T-helper 9 cell (primary cell): ENCODE measurements around the gene DCHS1.

Experiments used
- DNase-seq: peaks from one replicate; pipeline ENCODE4 v3.0.0-alpha.2; 2020

DCHS1 gene

DNA sequence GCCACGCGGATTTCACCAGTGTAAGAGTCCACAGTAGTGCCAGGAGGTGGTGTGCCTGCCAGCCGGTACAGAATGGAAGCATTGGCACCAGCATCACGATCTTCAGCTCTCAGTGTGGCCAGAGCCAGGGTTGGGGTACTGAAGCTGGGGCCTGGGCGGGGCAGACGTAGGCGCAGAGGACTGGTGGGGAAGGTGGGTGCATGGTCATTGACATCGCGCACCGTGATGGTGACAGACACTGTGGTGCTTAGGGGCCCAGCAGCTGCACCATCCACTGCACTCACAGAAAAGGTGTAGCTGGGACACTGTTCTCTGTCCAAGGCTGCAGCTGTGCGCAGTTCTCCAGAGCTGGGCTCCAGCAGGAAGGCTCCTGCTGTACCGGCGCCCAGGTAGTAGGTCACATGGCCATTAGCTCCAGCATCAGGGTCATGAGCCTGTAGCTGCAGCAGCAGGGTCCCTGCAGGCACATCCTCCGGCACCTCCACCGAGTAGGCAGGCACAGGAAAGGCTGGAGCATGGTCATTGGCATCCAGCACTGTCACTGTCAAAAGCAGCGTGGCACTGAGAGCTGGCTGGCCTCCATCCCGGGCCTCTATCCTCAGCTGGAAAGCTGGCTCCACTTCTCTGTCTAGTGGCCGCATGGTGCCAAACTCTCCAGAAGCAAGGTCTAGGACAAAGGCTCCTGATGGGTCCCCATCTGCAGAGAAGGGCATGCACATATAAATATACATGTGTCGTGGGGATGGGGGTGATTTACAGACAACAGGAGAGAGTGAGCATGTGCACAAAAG, 28.4 kb downstream of the DCHS1 start:
- DNase-seq = no peak

DNA sequence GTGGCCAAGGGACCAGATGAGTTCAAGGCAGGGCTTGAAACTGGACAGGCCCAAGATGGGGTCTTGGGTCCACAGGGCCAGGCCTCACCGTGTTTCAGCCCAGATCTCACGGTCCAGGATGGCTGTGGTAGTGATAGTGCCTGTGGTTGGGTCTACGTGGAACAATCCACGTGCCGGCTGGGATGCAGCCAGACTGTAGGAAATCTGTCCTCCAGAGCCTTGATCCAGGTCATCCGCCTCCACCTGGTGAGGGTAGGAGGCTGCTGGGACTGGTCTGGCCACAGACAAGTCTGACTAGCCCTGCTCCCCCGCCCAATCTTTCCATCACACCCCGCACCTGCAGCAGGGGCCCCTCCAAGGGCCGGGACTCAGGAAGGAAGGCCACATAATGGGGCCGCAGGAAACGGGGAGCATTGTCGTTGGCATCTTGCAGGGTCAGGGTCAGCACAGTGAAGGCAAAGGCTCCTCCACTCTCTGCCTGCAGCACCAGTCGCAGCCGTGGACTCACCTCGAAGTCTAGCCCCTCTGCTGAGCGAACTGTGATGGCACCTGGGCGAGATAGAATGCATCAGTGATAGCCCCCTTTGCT, 29.7 kb downstream of the DCHS1 start:
- no peak for DNase-seq

DNA sequence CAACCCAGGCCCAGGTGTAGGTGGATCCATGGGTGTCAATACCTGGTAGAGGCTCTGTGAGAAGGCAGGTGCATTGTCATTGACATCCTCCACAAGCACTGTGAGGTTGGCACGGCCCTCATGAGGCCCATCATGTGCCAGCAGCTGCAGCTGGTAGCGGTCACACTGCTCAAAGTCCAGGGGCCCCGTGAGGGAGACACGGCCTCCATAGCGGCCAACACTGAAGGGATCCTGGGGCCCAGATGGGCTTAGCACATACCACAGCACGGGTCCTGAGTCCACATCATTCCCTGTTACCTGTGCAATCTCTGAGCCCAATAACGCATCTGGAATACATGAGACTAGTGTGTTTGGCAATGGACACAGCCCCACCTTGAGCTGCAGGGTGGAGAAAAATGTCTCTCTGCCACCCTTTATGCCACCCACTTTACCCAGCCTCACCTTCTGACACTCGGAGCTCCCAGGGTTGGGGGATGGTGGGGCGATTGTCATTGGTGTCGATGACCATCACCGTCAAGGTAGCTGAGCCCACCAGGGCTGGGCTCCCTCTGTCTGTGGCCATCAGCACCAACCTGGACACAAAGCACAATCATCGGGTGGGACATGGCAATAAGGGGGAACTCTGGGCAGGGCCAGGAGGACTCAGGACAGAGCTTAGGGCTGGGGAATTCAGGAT, 30.3 kb downstream of the DCHS1 start:
- no peak for DNase-seq

DNA sequence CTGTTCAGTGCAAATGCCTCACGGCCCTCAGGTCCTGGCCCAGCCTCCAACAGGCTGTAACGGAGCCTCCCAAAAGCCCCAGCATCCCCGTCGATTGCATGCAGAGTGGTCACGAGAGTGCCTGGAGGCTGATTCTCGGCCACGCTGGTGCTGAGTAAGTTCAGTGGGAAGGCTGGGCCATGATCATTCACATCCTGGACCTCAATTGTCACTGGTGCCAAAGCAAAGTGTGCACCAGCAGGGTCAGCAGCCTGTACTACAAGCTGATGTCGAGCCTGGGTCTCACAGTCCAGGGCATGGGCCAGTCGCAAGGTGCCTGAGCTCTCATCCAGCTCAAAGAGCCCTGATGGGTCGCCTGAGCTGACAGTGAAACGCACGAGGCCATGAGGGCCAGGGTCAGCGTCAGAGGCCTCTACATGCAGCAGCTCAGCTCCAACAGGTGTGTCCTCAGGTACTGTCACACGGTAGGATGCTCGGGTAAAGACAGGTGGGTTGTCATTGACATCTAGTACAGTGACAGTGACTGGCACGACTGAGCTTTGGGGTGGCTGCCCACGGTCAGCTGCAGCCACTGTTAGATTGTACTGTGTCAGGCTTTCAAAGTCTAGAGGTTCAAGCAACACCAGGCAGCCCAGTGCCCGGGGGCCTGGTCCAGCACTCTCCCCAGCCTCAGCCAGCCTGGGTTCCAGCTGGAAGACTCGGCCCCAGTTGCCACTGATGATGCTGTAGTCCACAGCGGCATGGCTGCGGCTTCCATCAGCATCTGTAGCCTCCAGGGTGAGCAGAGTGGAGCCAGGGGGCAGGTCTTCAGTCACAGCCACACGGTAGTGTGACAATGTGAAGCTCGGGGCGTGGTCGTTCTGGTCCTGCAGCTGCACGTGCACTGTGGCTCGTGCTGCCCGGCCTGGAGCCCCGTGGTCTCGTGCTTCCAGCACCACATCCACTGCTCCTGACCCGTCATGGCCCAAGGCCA, 31.9 kb downstream of the DCHS1 start:
- no peak for DNase-seq

- DNase-seq = no peak
These were observed 33.1 kb downstream of the DCHS1 start for GRCh38 chr11:6622261-6623171.

DNA sequence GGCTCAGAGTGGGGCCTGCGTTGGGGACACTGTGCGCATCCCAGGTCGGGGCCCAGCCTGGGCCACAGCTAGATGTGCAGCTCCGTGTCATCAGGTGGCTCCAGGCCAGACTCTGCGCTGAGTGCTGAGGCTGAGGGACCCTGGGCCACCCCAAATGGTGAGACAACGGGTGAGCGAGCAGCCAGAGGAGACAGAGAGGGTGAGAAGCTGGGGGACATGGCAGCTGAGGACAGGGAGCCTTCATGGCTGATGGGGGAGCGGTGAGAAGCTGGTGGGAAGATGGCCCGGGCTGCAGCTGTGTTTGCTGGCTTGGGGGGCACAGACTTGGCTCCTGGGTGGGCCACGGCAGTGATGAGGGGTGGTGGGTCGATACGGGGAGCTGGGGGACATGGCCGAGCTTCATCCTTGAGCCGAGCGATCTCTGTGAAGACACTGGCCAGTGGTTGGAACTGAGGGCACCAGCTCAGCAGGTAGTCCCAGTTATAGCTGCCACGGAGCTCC, 33.8 kb downstream of the DCHS1 start:
- no peak for DNase-seq

DNA sequence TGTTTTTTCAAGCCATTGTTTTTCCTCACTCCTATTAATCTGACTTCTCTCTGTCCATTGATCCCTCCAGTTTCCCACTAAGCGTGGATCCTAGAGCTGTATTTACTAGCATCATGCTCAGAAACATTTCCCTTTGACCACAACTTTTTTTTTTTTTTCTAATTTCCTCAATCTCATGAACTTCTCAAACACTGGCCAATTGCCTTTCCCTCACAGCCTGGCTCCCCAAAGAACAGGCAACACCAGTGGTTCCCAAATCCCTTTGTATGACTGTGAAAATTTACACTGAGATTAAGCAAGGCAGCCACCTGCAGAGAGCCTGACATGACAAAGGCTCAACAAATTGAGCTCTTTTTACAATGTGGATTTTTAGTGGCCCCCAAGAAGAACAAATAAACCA, 35.0 kb downstream of the DCHS1 start:
- DNase-seq = no peak

DNA sequence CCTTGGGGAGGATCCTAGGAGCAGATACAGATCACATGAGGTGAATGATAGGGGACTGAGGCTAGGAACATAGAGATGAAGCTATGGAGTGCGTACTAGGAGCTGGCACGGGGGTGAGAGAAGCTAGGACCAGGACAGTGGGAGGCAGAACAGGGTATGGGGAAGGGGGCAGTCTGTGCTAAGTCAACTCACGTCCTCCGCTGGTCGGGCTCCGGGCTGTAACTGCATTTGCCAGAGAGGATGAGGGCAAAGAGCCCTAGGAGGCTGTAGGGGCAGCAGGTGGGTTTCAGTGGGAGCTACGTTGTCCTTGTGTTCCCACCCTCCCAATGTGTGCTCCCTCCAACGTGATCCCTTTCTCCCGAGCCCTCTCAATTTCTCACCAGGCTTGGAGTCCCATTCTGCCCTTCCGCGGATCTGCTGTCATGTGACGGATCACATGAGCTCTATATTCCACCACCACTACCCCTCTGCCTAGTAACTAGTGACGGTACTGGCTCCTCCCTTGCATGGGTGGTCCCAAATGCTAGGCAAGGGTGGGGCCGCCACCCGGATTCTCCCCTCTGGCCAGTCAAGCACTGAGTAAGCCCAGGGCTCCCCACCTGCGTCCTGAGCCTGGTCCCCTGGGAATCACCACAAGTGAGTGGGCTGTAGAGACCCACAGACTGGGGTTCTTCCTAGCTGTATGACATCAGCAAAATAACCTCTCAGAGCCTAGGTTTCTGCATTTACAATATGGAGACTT, 36.4 kb downstream of the DCHS1 start, which contains the start of gene TPP1:
TPP1 (minus strand) TSS at position 419 of the 742 bp plus-strand sequence; CDS start at position 397, 22 bp downstream.
- DNase-seq = peak; percentile 80

DNA sequence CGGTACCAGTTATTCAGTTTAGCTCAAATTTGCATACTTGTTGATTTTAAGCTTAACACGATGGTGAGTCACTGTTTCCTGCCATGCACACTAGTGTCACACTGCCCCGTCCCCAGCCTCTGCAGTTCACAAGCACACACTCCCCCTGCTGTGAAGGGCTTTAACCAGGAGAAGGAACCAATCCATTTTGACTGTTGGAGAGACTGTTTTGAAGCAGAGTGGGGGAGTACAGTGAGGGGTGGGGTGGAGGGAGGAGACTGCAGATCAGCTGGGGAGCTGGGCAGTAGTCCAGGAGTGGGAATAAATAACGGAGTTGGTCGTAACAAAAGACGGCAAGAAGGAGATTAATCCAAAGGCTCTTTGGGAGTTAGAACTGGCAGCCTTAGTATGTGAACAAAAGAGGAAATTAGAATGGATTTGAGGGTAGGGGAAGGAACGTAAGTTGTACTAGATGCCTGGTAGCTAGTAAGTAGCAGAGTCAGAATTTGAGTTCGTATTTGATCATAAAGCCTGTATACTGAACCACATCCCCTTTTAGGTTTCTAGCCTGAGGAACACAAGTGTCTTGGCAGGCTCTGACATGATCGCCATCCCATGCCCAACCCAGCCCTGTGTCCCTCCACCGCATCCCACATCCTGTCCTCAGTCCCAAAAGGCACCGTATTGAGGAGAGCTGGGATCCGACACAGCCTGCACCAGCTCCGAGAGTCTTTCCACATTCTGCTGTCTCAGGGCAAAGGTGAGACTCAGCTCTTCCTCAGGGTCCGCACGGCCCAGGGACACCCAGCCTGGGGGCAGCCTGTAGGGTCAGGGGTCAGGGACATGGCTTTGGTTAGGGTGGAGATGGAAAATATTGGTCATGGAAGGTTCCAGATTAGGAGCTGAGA, 37.2 kb downstream of the DCHS1 start:
- peak; percentile 55 for DNase-seq

DNA sequence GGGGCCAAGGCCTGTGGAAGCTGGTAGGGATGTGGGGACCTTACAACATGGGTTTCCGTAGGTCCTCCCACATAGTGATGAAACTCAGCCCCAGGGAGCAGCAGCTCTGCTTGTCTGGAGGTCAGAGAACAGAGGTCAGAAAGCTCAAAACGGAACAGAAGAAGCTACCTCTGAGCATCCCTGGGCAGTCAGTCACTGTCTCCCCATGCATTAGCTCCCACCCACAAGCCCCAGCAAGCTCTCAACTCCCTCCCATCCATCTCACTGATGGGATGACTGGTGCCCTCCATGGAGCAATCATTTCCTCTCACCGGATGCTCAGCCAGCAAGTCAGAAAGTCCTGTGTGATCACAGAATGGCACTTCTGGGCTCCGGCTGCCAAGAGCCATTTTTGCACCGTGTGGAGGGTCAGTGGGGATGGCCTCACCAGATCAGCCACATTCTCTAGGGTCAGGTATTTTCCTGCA, 38.3 kb downstream of the DCHS1 start:
- no peak for DNase-seq

DNA sequence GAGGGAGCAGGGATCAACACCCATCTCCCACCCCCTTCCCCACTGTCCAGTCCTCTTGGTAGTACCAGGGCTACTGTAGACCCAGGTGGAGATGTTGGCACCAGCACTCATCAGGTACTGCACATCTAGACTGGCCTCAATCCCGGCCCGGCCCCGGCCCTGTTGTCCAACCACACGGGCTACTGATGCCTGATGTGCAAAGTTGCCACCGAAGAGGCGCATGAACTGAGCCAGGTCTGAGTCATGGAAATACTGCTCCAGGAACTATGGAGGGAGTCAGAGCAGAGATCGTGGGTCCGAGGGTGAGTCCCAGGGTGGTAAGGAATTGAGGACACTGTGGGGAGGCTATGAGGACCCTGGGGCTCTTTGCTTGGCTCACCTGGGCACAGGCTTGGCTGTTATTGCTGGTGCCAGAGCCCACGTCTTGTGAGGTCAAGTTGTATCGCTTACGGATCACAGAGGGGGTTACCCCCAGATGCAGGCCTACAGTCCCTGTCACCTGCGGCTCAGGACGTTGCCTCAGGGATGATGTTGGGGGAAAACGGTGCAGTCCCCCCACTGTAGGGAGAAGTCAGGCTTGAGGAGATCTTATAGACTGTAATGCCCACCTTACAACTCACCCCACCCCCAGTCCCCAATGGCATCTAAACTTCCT, 38.9 kb downstream of the DCHS1 start:
- DNase-seq = no peak

DNA sequence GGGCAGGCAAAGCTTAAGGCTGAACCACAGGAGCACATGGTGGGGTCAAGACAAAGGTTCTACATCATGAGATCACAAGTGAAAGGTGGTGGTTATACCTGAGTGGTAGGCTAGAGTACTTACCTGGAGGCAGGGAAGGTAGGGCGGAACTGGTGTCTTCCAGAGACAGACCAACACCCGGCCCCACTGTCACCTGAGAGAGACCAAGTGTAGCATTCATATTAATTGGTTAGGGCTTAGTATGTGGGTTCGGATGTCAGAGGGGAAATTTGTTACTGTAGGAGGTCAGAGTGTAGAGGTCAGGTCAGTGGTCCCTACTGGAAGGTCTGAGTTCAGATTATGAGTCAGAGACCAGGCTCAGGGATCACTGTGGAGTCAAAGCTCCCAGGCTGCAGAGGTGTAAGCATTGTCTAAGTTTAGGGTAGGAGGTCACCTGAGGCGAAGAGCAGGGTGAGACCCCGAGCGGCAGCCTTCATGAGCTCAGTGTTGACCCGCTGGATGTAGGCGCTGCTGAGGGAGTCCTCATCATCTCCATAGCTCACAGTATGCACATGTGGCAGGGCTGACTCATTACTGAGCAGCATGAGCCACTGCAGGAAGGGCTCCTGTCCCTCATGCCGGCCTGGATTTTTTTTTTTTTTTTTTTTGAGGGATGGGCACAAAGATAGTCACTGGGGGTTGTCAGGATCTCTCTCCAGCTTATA, 39.6 kb downstream of the DCHS1 start:
- DNase-seq = no peak

DNA sequence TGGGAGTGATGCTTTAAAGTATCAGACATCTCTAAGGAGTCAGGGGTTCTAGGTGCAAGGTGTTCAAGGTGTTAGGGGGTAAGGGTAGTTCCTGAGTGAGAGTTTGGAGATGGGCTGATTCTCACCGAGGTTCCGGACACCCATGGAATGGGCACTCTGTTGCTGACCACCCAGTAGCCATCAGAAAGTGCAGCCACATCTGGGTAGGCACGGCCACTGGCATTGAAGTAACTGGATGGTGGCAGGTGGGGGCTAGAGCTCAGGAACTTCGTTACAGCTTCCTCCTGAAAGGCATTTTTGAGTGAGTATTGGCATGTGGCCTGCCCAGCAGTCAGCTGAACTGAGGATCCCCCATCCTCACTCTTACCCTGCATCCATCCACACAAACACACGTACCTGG, 40.6 kb downstream of the DCHS1 start:
- no peak for DNase-seq

- no peak for DNase-seq
These were observed 41.2 kb downstream of the DCHS1 start for GRCh38 chr11:6614446-6614845.

- no peak for DNase-seq
These were observed 42.1 kb downstream of the DCHS1 start for GRCh38 chr11:6613496-6613895.

GRCh38 chr11:6612213-6613041, 43.2 kb downstream of the DCHS1 start, which contains the start of gene TAF10:
TSS of gene TAF10 (minus strand) at chr11:6612216. CDS start at chr11:6612189, 27 bp downstream.
- DNase-seq = peak; percentile 95

DNA sequence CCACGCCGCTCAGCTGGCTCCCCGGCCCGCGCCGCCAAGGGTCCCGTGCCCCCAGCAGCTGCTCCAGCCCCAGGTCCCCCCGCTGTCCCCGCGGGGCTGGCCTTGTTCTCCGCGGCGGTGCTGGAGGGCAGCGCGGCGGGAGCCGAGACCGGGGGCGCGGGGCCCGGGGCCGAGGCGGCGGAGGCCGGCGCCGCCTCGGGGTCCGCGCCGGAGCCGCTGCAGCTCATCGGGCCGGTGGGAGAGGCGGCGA, 43.7 kb downstream of the DCHS1 start:
- no peak for DNase-seq
